HG02973 (cell line): Measurements from ENCODE around the gene SUPT20H.
"Not testable (repeated sequence)": the region's sequence is repeated elsewhere in the genome, so short reads cannot be mapped to it uniquely, and the experiment has no call there.

Experiments used
- ATAC-seq: cut with Tn5 transposase; IDR thresholded peaks from one replicate; pipeline ENCODE4 v1.9.1; 2021; ENCODE audit warnings: moderate library complexity; ENCODE audit not compliant: unreplicated experiment

Gene SUPT20H

GRCh38 chr13:37070145-37070695, 10.7 kb upstream of the SUPT20H start:
- no peak for ATAC-seq

GRCh38 chr13:37069597-37070103, 10.2 kb upstream of the SUPT20H start:
- ATAC-seq = no peak

GRCh38 chr13:37068962-37069361, 9.5 kb upstream of the SUPT20H start:
- no peak for ATAC-seq

- no peak for ATAC-seq
Observed at GRCh38 chr13:37067874-37068273, 8.4 kb upstream of the SUPT20H start.

- ATAC-seq = no peak
Observed at GRCh38 chr13:37065890-37066526, 6.5 kb upstream of the SUPT20H start.

GRCh38 chr13:37059848-37060192, 332 bp upstream of the SUPT20H start:
- peak; percentile 26 for ATAC-seq

- not testable (repeated sequence) for ATAC-seq
Observed at GRCh38 chr13:37056228-37056627, 3.3 kb downstream of the SUPT20H start.

- ATAC-seq = not testable (repeated sequence)
Observed at GRCh38 chr13:37053111-37053510, 6.4 kb downstream of the SUPT20H start.

GRCh38 chr13:37049810-37050209, 9.7 kb downstream of the SUPT20H start:
- no peak for ATAC-seq

GRCh38 chr13:37047846-37048245, 11.6 kb downstream of the SUPT20H start:
- no peak for ATAC-seq

GRCh38 chr13:37047032-37047431, 12.5 kb downstream of the SUPT20H start:
- ATAC-seq = no peak

- no peak for ATAC-seq
Observed at GRCh38 chr13:37046062-37046461, 13.4 kb downstream of the SUPT20H start.

- ATAC-seq = no peak
Observed at GRCh38 chr13:37040789-37041188, 18.7 kb downstream of the SUPT20H start.

- no peak for ATAC-seq
Observed at GRCh38 chr13:37039896-37040295, 19.6 kb downstream of the SUPT20H start.

GRCh38 chr13:37037241-37037640, 22.2 kb downstream of the SUPT20H start:
- ATAC-seq = no peak

- ATAC-seq = no peak
Observed at GRCh38 chr13:37029617-37030016, 29.9 kb downstream of the SUPT20H start.

- ATAC-seq = no peak
Observed at GRCh38 chr13:37027639-37028038, 31.8 kb downstream of the SUPT20H start.

GRCh38 chr13:37026771-37027170, 32.7 kb downstream of the SUPT20H start:
- no peak for ATAC-seq

GRCh38 chr13:37023871-37024270, 35.6 kb downstream of the SUPT20H start:
- no peak for ATAC-seq

- ATAC-seq = no peak
Observed at GRCh38 chr13:37014609-37015008, 44.9 kb downstream of the SUPT20H start.

GRCh38 chr13:37011788-37012187, 47.7 kb downstream of the SUPT20H start:
- ATAC-seq = no peak

- ATAC-seq = no peak
Observed at GRCh38 chr13:37011002-37011401, 48.5 kb downstream of the SUPT20H start.

GRCh38 chr13:37010424-37010823, 49.1 kb downstream of the SUPT20H start:
- no peak for ATAC-seq
